ENCODE results near the gene UGT2B28. TPM values are rescaled to one million over a fixed set of nuclear protein-coding genes. Genes with fewer than 3 reads are reported as not detected.
"Not testable (repeated sequence)": the region's sequence is repeated elsewhere in the genome, so short reads cannot be mapped to it uniquely, and the experiment has no call there.

Gene UGT2B28
- total and polyA plus RNA-seq, 2 of the 8 experiments (the other 6 are each of a cell fraction or from before 2014, with no cell fraction given) = not detected

DNA sequence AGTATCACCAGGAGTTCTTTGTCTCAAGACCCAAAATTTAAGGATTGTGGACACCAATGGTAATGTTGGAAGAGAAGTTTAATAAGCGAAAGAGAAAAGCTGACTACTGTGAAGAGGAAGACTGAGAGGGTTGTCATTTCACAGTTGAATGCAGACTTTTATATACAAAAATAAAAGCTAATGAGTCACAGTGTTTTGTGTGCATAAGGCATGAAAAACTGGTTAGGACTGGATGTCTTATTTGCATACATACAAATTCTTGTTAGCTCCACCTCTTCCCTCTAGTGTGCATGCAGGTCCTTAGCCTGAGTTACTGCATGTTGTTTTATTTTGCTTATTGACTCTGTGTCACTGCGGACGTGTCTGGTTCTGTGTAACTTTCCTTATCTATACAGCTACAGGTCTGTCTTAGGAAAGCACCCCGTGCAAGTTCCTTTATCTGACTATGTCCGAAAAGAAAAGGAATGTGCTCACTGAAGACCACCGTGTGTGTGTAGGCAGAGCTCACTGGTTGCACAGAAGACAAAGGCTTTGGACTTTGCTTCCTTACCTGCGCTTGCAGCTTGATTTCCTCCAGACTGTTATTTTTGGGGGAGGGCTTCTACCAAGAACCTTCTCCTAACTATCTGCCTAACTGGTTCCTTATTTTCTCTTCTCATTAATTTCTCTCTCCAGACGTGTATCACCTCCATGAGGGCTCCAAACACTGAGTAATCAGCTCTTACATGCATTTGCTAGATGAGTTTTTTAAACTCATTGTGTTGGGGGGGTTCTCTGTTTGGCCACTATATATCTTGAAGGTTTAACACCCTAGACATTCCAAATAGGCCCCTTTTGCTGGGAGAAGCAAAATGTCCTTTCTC is 63.5 kb downstream of the UGT2B28 start:
- H3K18ac ChIP-seq (ENCODE audit: extremely low read depth, low read length); H2BK20ac ChIP-seq (ENCODE audit: low read length); DNase-seq (ENCODE audit: low read depth in 1 of 2, low spot score in 2 of 2); H2BK12ac ChIP-seq (ENCODE audit: low read depth, low read length); H2BK120ac ChIP-seq (replicated peaks; ENCODE audit: low read depth, low read length); H2BK5ac ChIP-seq (ENCODE audit: low read depth, low read length); H3K9ac ChIP-seq (replicated peaks in 1 of 4; ENCODE audit: extremely low read depth in 1 of 4, low read depth in 3 of 4, low read length in 3 of 4); FAIRE-seq; H2BK15ac ChIP-seq (ENCODE audit: low read length); H3K4me1 ChIP-seq (replicated peaks in 1 of 4; ENCODE audit: control insufficient read depth in 3 of 4, insufficient read depth in 4 of 4, low read length in 3 of 4); H3K4me3 ChIP-seq (ENCODE audit: extremely low read depth in 1 of 4, insufficient read depth in 2 of 4, low read depth in 3 of 4, low read length in 4 of 4); H3K36me3 ChIP-seq (ENCODE audit: control insufficient read depth in 2 of 4, insufficient read depth in 4 of 4, low read length in 3 of 4); H3K9me3 ChIP-seq (ENCODE audit: insufficient read depth in 2 of 2, low read depth in 1 of 2, low read length in 1 of 2); H3K27ac ChIP-seq (ENCODE audit: low read depth, low read length); H3K23ac ChIP-seq (ENCODE audit: insufficient read length); H4K8ac ChIP-seq (ENCODE audit: extremely low read depth, insufficient read depth, low read length); H4K5ac ChIP-seq (ENCODE audit: insufficient read length, low read depth, low read length); POLR2A ChIA-PET (ENCODE audit: partially characterized antibody); H3K14ac ChIP-seq (ENCODE audit: insufficient read length); H3K79me2 ChIP-seq (ENCODE audit: control insufficient read depth in 1 of 2, insufficient read depth in 2 of 2, low read length in 2 of 2); H3K79me1 ChIP-seq (ENCODE audit: low read depth, low read length); H3K4ac ChIP-seq (replicated peaks; ENCODE audit: insufficient read length, low read depth, low read length); H3K27me3 ChIP-seq (replicated peaks in 1 of 4; ENCODE audit: control insufficient read depth in 3 of 4, extremely low read depth in 1 of 4, insufficient read depth in 3 of 4, low read length in 3 of 4); H2AFZ ChIP-seq (ENCODE audit: low read length); H4K20me1 ChIP-seq (replicated peaks in 1 of 2; ENCODE audit: control insufficient read depth in 1 of 2, insufficient read depth in 2 of 2, low read length in 2 of 2); H3K4me2 ChIP-seq (ENCODE audit: insufficient read depth in 1 of 2, low read depth in 2 of 2, low read length in 2 of 2); H3K23me2 ChIP-seq (ENCODE audit: low read depth, low read length); H4K91ac ChIP-seq (replicated peaks; ENCODE audit: insufficient read length, low read length); H3K56ac ChIP-seq (replicated peaks; ENCODE audit: insufficient read length, low read depth, low read length); H2AK5ac ChIP-seq (ENCODE audit: low read depth, low read length): not testable (repeated sequence)
- WGBS, 2 experiments (ENCODE audit: extremely low coverage in 1 of 2, insufficient coverage in 1 of 2, insufficient read length in 1 of 2, insufficient replicate concordance in 2 of 2, low coverage in 1 of 2, low lambda C conversion rate in 2 of 2, missing lambda C conversion rate in 1 of 2) = 83% methylated on average over 8 of the region's 8 CpGs; no CpG with 5 or more reads in 1 of the 2 experiments
- CTCF ChIA-PET (ENCODE audit: partially characterized antibody) = interaction anchor here (1.3 to 1.4 kb wide), 2 partner anchors 9 to 18 kb away, joined by 3 to 7 read pairs; no protein-coding TSS in a partner anchor

Other genes starting within 250 kb of the UGT2B28 start
- gene UGT2B7, start 184.0 kb upstream of the UGT2B28 start, total RNA-seq (2021; fragmentation: NEBNext Ultra II Directional; extraction: Animal tissue kit (Norgen Biotek cat#: 25700)) = not detected in 2 replicates
- gene UGT2B7, start 184.0 kb upstream of the UGT2B28 start, polyA plus RNA-seq (2011; rRNA removed) = not detected in 2 replicates
- not detected in 2 replicates for gene UGT2B11, start 65.7 kb upstream of the UGT2B28 start, total RNA-seq (2021; fragmentation: NEBNext Ultra II Directional; extraction: Animal tissue kit (Norgen Biotek cat#: 25700))
- not detected in 2 replicates for gene UGT2B11, start 65.7 kb upstream of the UGT2B28 start, polyA plus RNA-seq (2011; rRNA removed)
- gene UGT2B4, start 215.4 kb downstream of the UGT2B28 start, total RNA-seq (2021; fragmentation: NEBNext Ultra II Directional; extraction: Animal tissue kit (Norgen Biotek cat#: 25700)) = not detected in 2 replicates
- gene UGT2B4, start 215.4 kb downstream of the UGT2B28 start, polyA plus RNA-seq (2011; rRNA removed) = not detected in 2 replicates